Endothelial cell of umbilical vein (primary cell): ENCODE measurements around the gene UGGT2. TPM values are rescaled to one million over a fixed set of nuclear protein-coding genes. Genes with fewer than 3 reads are reported as not detected.

Experiments used
- BruUV-seq: library from RNA; stranded (reverse); fragments of 400-500 nt; replicated peaks from 2 replicates; lab custom pipeline; 2021; lab: Mats Ljungman, UMichigan
- CTCF ChIA-PET: fragments of 300-600, 350-600 bp; sonication (Branson Sonifier 250); formaldehyde crosslinking; loops from one replicate; lab custom pipeline; 2021; ENCODE audit warnings: antibody characterized with exemption, inconsistent platforms; lab: Charles Lee
- POLR2A ChIA-PET: fragments of 300-600, 350-600 bp; sonication (Branson Sonifier 250); formaldehyde crosslinking; loops from one replicate; lab custom pipeline; 2021; ENCODE audit warnings: antibody characterized with exemption, inconsistent platforms; lab: Charles Lee
- DNase-seq: peaks from one replicate; pipeline ENCODE4 v3.0.0-alpha.2; 2011; ENCODE audit warnings: low read depth, low spot score
- FAIRE-seq: peaks from 2 replicates; lab custom pipeline; 2011; peaks lifted over from hg19 to GRCh38; lab: Jason Lieb, UNC
- H2AFZ ChIP-seq: 2 replicates; pipeline ENCODE4 v1.6.0; 2012; ENCODE audit warnings: low read depth, low read length, control low read depth, inconsistent platforms
- H3K27ac ChIP-seq: 2 replicates; pipeline ENCODE4 v1.5.1; 2011; ENCODE audit warnings: low read depth, mild to moderate bottlenecking, control low read depth, low read length, moderate library complexity; ENCODE audit not compliant: insufficient read depth
- H3K27me3 ChIP-seq, 2 experiments: 2 replicates each; pipeline versions ENCODE4 v1.6.0 to v1.6.1; 2011; ENCODE audit warnings: low read length in 2 of 2, mixed read lengths in 1 of 2; ENCODE audit not compliant: control insufficient read depth in 2 of 2, insufficient read depth in 2 of 2
- H3K36me3 ChIP-seq, 2 experiments: 2 replicates in 1 of 2; 3 replicates in 1 of 2; pipeline ENCODE4 v1.5.1; 2011; ENCODE audit warnings: low read length in 2 of 2, mild to moderate bottlenecking in 1 of 2, moderate library complexity in 1 of 2; ENCODE audit not compliant: control insufficient read depth in 2 of 2, insufficient read depth in 2 of 2; ENCODE audit errors: extremely low read depth in 1 of 2
- H3K4me1 ChIP-seq: 3 replicates; pipeline ENCODE4 v1.5.1; 2011; ENCODE audit warnings: mild to moderate bottlenecking, low read length; ENCODE audit not compliant: control insufficient read depth, insufficient read depth; ENCODE audit errors: extremely low read depth
- H3K4me2 ChIP-seq: 2 replicates; pipeline ENCODE4 v1.6.1; 2011; ENCODE audit warnings: low read length, control low read depth, mixed read lengths; ENCODE audit not compliant: insufficient read depth
- H3K4me3 ChIP-seq, 3 experiments: fragments of 200-600 bp in 1 of 3; sonication (generic), shearing (Covaris generic) in 1 of 3; replicated peaks in 1 of 3; 2 replicates each; pipeline ENCODE4 v1.5.1; 2011 to 2016; ENCODE audit warnings: control low read depth in 3 of 3, low read length in 3 of 3, mild to moderate bottlenecking in 2 of 3, inconsistent platforms in 1 of 3, low read depth in 1 of 3, moderate library complexity in 1 of 3; ENCODE audit not compliant: insufficient read depth in 1 of 3
- H3K79me2 ChIP-seq: 2 replicates; pipeline ENCODE4 v1.6.0; 2012; ENCODE audit warnings: low read length, inconsistent platforms; ENCODE audit not compliant: control insufficient read depth, insufficient read depth
- H3K9ac ChIP-seq: replicated peaks from 2 replicates; pipeline ENCODE3; 2011; ENCODE audit warnings: low read length, control low read depth; ENCODE audit not compliant: insufficient read depth; ENCODE audit errors: extremely low read depth
- H3K9me1 ChIP-seq: replicated peaks from 3 replicates; pipeline ENCODE4 v1.6.0; 2011; ENCODE audit warnings: mild to moderate bottlenecking, low read length; ENCODE audit not compliant: control insufficient read depth, insufficient read depth; ENCODE audit errors: extremely low read depth
- H3K9me3 ChIP-seq: replicated peaks from 2 replicates; pipeline ENCODE4 v1.5.1; 2012; ENCODE audit warnings: low read length, inconsistent platforms; ENCODE audit not compliant: control insufficient read depth, insufficient read depth
- H4K20me1 ChIP-seq: replicated peaks from 2 replicates; pipeline ENCODE3; 2011; ENCODE audit warnings: mild to moderate bottlenecking, low read length; ENCODE audit not compliant: control insufficient read depth, insufficient read depth; ENCODE audit errors: extremely low read depth
- EZH2 ChIP-seq: IDR thresholded peaks from 2 replicates; pipeline ENCODE4 v1.6.1; 2012; ENCODE audit warnings: borderline replicate concordance, low read depth, mild to moderate bottlenecking, moderate library complexity, low read length, inconsistent platforms; ENCODE audit not compliant: severe bottlenecking
- FOS ChIP-seq: IDR thresholded peaks from 2 replicates; pipeline ENCODE4 v1.6.1; 2011; ENCODE audit warnings: mild to moderate bottlenecking, low read length, moderate library complexity, borderline replicate concordance; ENCODE audit not compliant: insufficient read depth
- GATA2 ChIP-seq: IDR thresholded peaks from 2 replicates; pipeline ENCODE4 v1.7.0; 2011; ENCODE audit warnings: low read depth, mild to moderate bottlenecking, moderate library complexity, mixed read lengths, low read length; ENCODE audit not compliant: insufficient read length, insufficient read depth
- JUN ChIP-seq: IDR thresholded peaks from 2 replicates; pipeline ENCODE4 v1.6.1; 2011; ENCODE audit warnings: borderline replicate concordance, low read depth; ENCODE audit not compliant: insufficient read length, insufficient read depth
- MYC ChIP-seq: IDR thresholded peaks from one replicate; pipeline ENCODE4 v1.6.1; 2011; ENCODE audit warnings: mild to moderate bottlenecking, low read depth, low read length
- POLR2A ChIP-seq: IDR thresholded peaks from 2 replicates; pipeline ENCODE4 v1.6.1; 2012; ENCODE audit warnings: low read depth, mild to moderate bottlenecking, control low read depth, low read length
- POLR2AphosphoS5 ChIP-seq: IDR thresholded peaks from 2 replicates; pipeline ENCODE4 v1.6.1; 2012; ENCODE audit warnings: low read depth, mild to moderate bottlenecking, control low read depth, low read length, moderate library complexity; ENCODE audit not compliant: insufficient read depth
- dilution Hi-C: fragments of 300-500 bp; cut with MboI; formaldehyde crosslinking; loops from one replicate; pipeline ENCODE4 v1.15.0; 2019; ENCODE audit warnings: low sequenced_read_pairs; ENCODE audit not compliant: extremely low pct_ligation_motif_present
- intact Hi-C: fragments of 100-400 bp; cut with micrococcal nuclease; formaldehyde crosslinking; loops from one replicate; pipeline ENCODE4 v1.10.0; 2022
- polyA plus RNA-seq, 4 experiments: library from polyadenylated mRNA; depleted of rRNA in 3 of 4; stranded (reverse) in 3 of 4; unstranded in 1 of 4; fragments of >200 nt; gene quantifications; 2 replicates each; pipeline versions ENCODE4 v1.2.1 to v1.2.3, GENCODE V29; 2011 to 2012; ENCODE audit warnings: missing spikeins in 1 of 4
- total RNA-seq: library from RNA; stranded (reverse); gene quantifications from 2 replicates; pipeline ENCODE4 v1.2.3, GENCODE V29; 2021
- TF ChIP-seq, protein P1 (sequence below), 2 donors: IDR thresholded peaks; 1 replicate in 1 of 2; 2 replicates in 1 of 2; pipeline ENCODE4 v1.5.1; 2011; ENCODE audit warnings: low read length in 2 of 2, mild to moderate bottlenecking in 2 of 2, moderate library complexity in 2 of 2, control low read depth in 1 of 2, inconsistent platforms in 1 of 2, low read depth in 1 of 2; ENCODE audit not compliant: insufficient read depth in 1 of 2; ENCODE audit errors: extremely low read depth in 1 of 2
- TF ChIP-seq, protein P2 (sequence below): IDR thresholded peaks from 2 replicates; pipeline ENCODE4 v1.6.1; 2011; ENCODE audit not compliant: insufficient read depth, insufficient read length

UGGT2 gene
- total and polyA plus RNA-seq, 2 donors (not counting 3 experiments of a cell fraction or from before 2014, with no cell fraction given): 4.6 to 25.1 TPM

DNA sequence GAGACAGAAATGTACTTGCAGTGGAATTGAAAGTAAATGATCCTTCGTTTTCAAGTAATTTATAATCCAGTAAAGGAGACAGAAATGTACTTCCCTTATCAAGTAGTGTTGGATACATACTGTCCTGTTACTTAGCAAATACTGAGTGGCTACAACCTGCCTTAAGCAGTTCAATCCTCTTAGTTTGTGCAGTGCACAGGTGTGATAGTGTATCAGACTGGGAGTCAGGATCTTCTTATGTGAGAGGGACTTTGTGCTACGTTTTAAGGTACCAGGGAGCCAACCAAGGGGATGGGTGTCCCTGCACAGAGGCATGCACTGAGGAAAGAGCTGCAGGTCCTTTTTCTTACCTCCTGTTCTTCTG, 265.1 kb downstream of the UGGT2 start:
- Histone ChIP-seq H4K20me1 (no peaks in the 10 kb centered on the region), H3K9me1 (no peaks in the 10 kb centered on the region), H3K4me2 (no peak overlapping the region), H3K9ac (no peak overlapping the region), H2AFZ (no peak overlapping the region), H3K79me2 (no peaks in the 10 kb centered on the region), H3K27ac (no peak overlapping the region), H3K27me3 (no peaks in the 10 kb centered on the region), H3K4me1 (peaks cover 17% of the 10 kb centered on the region), H3K36me3 (peaks cover 5 to 11% of the 10 kb centered on the region in 2 experiments), H3K4me3 (no peak overlapping the region), H3K9me3 (no peaks in the 10 kb centered on the region)
- CTCF ChIA-PET: interaction anchor here (1.0 kb wide), 1 partner anchor 46 kb away, joined by 3 read pairs; no protein-coding TSS in a partner anchor
- FAIRE-seq (no peak), DNase-seq (no peak)
- TF ChIP-seq, protein P1, sequence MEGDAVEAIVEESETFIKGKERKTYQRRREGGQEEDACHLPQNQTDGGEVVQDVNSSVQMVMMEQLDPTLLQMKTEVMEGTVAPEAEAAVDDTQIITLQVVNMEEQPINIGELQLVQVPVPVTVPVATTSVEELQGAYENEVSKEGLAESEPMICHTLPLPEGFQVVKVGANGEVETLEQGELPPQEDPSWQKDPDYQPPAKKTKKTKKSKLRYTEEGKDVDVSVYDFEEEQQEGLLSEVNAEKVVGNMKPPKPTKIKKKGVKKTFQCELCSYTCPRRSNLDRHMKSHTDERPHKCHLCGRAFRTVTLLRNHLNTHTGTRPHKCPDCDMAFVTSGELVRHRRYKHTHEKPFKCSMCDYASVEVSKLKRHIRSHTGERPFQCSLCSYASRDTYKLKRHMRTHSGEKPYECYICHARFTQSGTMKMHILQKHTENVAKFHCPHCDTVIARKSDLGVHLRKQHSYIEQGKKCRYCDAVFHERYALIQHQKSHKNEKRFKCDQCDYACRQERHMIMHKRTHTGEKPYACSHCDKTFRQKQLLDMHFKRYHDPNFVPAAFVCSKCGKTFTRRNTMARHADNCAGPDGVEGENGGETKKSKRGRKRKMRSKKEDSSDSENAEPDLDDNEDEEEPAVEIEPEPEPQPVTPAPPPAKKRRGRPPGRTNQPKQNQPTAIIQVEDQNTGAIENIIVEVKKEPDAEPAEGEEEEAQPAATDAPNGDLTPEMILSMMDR (IDR thresholded peaks at IDR 0.05; ENCODE audit: extremely low read depth in 1 of 2, insufficient read depth in 1 of 2, low read depth in 1 of 2, low read length in 2 of 2): no peak
- TF ChIP-seq, protein P2, sequence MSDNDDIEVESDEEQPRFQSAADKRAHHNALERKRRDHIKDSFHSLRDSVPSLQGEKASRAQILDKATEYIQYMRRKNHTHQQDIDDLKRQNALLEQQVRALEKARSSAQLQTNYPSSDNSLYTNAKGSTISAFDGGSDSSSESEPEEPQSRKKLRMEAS: no peak
- TF ChIP-seq FOS: no peak
- TF ChIP-seq POLR2AphosphoS5: no peak
- no peak for TF ChIP-seq POLR2A
- TF ChIP-seq GATA2: no peak
- TF ChIP-seq MYC: no peak
- no peak for TF ChIP-seq EZH2
- TF ChIP-seq JUN: no peak
- dilution Hi-C loops (no loop called here), intact Hi-C loops (no loop called here)
- BruUV-seq: no TSS peak
- POLR2A ChIA-PET: no interaction called here
